Peyer's patch (tissue), 4 donors: ENCODE results near the gene ST7. TPM values are rescaled to one million over a fixed set of nuclear protein-coding genes. Genes with fewer than 3 reads are reported as not detected.
"Not testable (repeated sequence)": the region's sequence is repeated elsewhere in the genome, so short reads cannot be mapped to it uniquely, and the experiment has no call there.

Experiments
- DNase-seq, 3 donors: peaks; one replicate each; pipeline ENCODE4 v3.0.0-alpha.2; 2017 to 2019
- H3K27ac ChIP-seq, 4 donors: fragments of 200-600 bp; sonication (generic); one replicate each; pipeline ENCODE4 v1.5.1; 2016 to 2019
- H3K27me3 ChIP-seq, 2 donors: fragments of 200-600 bp; sonication (generic); one replicate each; pipeline ENCODE4 v1.5.1; 2019
- H3K36me3 ChIP-seq, 3 donors: fragments of 200-600 bp; sonication (generic); one replicate each; pipeline ENCODE4 v1.5.1; 2016 to 2019
- H3K4me1 ChIP-seq, 4 donors: fragments of 200-600 bp; sonication (generic); one replicate each; pipeline ENCODE4 v1.5.1; 2016 to 2019
- H3K4me3 ChIP-seq, 4 donors: fragments of 200-600 bp; sonication (generic); 1 replicate in 3 of 4; 2 replicates in 1 of 4; pipeline ENCODE4 v1.5.1; 2016 to 2019; ENCODE audit warnings: mild to moderate bottlenecking in 1 of 4
- H3K9me3 ChIP-seq, 4 donors: fragments of 200-600 bp; sonication (generic); one replicate each; pipeline ENCODE4 v1.5.1; 2016 to 2019; ENCODE audit warnings: mild to moderate bottlenecking in 1 of 4
- CTCF ChIP-seq, 6 experiments: fragments of 450-650 bp in 4 of 6; fragments of 200-600 bp in 2 of 6; sonication (generic) in 1 of 6; IDR thresholded peaks; one replicate each; pipeline ENCODE4 v1.5.1; 2017 to 2019; ENCODE audit warnings: antibody characterized with exemption in 6 of 6, mild to moderate bottlenecking in 3 of 6, moderate library complexity in 1 of 6
- POLR2A ChIP-seq, 2 donors: fragments of 450-650 bp; IDR thresholded peaks; one replicate each; pipeline ENCODE4 v1.5.1; 2017; ENCODE audit warnings: antibody characterized with exemption in 2 of 2, mild to moderate bottlenecking in 2 of 2, moderate library complexity in 2 of 2
- total RNA-seq, 4 donors: library from RNA; depleted of rRNA; stranded (reverse); fragments of >200 nt; gene quantifications; one replicate each; pipeline ENCODE4 v1.1.0, GENCODE V29; 2016

ST7 gene
- total RNA-seq, 4 donors from 2014 or later: 26.8 to 39.6 (median 29.8) TPM

- peaks cover 0 to 3% (median 0%) of the 10 kb centered on the region in 4 donors for H3K4me1 ChIP-seq
- TF ChIP-seq POLR2A (IDR thresholded peaks at IDR 0.05) (no peak), CTCF (IDR thresholded peaks at IDR 0.05) (peak; percentile 57 to 93 (median 84))
- no peak overlapping the region for H3K4me3 ChIP-seq
- no peaks in the 10 kb centered on the region for H3K36me3 ChIP-seq
- peak; percentile 72 to 90 (median 81) for DNase-seq
- no peak overlapping the region for H3K27ac ChIP-seq
- no peaks in the 10 kb centered on the region for H3K27me3 ChIP-seq
- no peaks in the 10 kb centered on the region for H3K9me3 ChIP-seq
These were observed 166.1 kb downstream of the ST7 start for GRCh38 chr7:117119192-117119924.

DNA sequence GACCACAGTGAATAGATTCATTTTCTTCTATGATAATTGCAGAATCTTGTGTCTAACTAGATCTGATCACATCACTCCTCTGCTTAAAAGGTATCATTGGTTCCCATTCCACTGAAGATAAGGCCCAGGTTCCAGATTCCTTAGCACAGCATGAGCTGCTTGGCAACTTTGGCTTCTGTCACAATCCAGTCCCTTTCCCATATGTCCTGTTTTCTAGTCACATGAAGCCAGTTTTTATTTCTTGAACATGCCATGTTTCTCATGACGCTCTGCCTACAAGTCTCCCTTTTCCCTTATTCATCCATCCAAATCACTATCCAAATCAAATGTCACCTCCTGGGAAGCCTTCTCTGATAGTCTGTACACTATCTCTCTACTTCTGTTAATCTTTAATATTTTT is 167.0 kb downstream of the ST7 start:
- H3K27ac ChIP-seq, H3K27me3 ChIP-seq, H3K9me3 ChIP-seq, H3K4me1 ChIP-seq, H3K36me3 ChIP-seq, DNase-seq, H3K4me3 ChIP-seq: not testable (repeated sequence)

- not testable (repeated sequence) for DNase-seq, H3K9me3 ChIP-seq, H3K27me3 ChIP-seq, H3K4me3 ChIP-seq, H3K27ac ChIP-seq, H3K36me3 ChIP-seq, H3K4me1 ChIP-seq
These were observed 168.7 kb downstream of the ST7 start for GRCh38 chr7:117122036-117122435.

DNA sequence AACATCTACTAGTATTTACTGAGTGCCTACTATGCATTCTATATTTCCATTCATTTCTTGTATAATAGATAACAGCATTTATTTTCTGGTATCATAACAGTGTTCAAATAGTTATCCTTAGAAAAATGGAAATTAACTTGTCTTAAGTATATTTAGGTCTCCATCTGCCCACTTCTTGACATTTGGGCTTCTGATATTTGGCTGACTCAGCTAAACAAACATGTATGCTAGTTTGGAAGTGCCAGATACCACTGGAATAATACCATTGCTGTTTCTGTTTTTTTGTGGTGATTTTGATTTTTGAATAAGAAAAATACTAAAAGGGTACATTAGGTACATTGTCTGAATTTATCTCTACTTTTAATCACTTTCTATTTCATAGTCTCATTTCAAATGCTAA is 169.2 kb downstream of the ST7 start:
- no peak for TF ChIP-seq POLR2A (IDR thresholded peaks at IDR 0.05)
- no peak for TF ChIP-seq CTCF (IDR thresholded peaks at IDR 0.05)
- no peak overlapping the region for H3K27ac ChIP-seq
- no peaks in the 10 kb centered on the region for H3K9me3 ChIP-seq
- H3K4me3 ChIP-seq: no peak overlapping the region
- no peaks in the 10 kb centered on the region for H3K36me3 ChIP-seq
- no peak for DNase-seq
- peaks cover 0 to 5% (median 0%) of the 10 kb centered on the region in 4 donors for H3K4me1 ChIP-seq
- H3K27me3 ChIP-seq: no peaks in the 10 kb centered on the region

GRCh38 chr7:117123311-117123926 is 170.1 kb downstream of the ST7 start:
- TF ChIP-seq POLR2A (IDR thresholded peaks at IDR 0.05) (no peak), CTCF (IDR thresholded peaks at IDR 0.05) (no peak)
- no peaks in the 10 kb centered on the region for H3K36me3 ChIP-seq

DNA sequence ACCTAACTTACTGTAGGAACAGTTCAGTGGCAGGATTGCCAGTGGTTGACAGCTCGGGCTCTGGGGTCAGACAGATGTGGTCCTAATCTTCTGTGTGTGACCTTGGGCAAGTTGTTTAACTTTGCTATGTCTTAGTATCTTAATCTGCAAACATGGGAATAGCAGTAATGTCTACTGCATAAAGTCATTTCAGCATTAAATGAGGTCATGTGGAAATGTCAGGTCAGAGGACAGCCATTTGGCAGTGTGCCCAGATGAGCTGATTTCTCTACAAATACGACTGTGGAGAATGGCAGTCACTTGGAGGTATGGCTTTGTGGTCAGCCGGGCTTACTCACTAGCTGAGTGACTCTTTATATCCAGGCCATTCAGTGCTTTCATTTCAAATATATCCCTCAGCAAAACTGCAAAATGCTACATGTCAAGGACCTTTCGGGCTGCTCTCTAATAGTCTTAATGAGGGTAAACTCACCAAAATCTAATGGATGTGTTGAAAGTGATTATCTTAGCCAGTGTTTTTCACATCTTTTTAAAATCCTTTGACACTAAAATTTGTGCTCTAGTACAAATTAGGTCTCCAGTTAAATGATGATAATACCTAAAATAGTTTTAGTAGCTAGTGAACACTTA is 171.4 kb downstream of the ST7 start:
- Histone ChIP-seq H3K4me1 (peaks cover 0 to 5% (median 0%) of the 10 kb centered on the region in 4 donors), H3K27ac (peak overlapping the region in 1 of 4 donors; percentile 2), H3K9me3 (no peaks in the 10 kb centered on the region), H3K36me3 (no peaks in the 10 kb centered on the region), H3K4me3 (no peak overlapping the region), H3K27me3 (no peaks in the 10 kb centered on the region)
- TF ChIP-seq POLR2A (IDR thresholded peaks at IDR 0.05): no peak
- no peak for TF ChIP-seq CTCF (IDR thresholded peaks at IDR 0.05)
- DNase-seq: peak; percentile 30 to 91 (median 70)

More at GRCh38 chr7:117123311-117123926, 170.1 kb downstream of the ST7 start:
- H3K27me3 ChIP-seq: no peaks in the 10 kb centered on the region
- no peak for DNase-seq
- H3K27ac ChIP-seq: no peak overlapping the region
- no peaks in the 10 kb centered on the region for H3K9me3 ChIP-seq
- no peak overlapping the region for H3K4me3 ChIP-seq
- peaks cover 0 to 5% (median 0%) of the 10 kb centered on the region in 4 donors for H3K4me1 ChIP-seq
